ENCODE results near the gene DGKI. TPM values are rescaled to one million over a fixed set of nuclear protein-coding genes. Genes with fewer than 3 reads are reported as not detected.

Gene DGKI
- total RNA-seq, 1 experiment from 2014 or later = 0.15 TPM

- CTCF ChIA-PET = no interaction called here
- TF ChIP-seq POLR2AphosphoS5 (IDR thresholded peaks at IDR 0.05; ENCODE audit: low read depth, low read length) = no peak
- no peak for TF ChIP-seq POLR2A (IDR thresholded peaks at IDR 0.05; ENCODE audit: borderline replicate concordance, extremely low read depth, insufficient read depth, insufficient read length)
- TF ChIP-seq CBX3 (IDR thresholded peaks at IDR 0.05; ENCODE audit: low read depth) = no peak
- TF ChIP-seq REST (IDR thresholded peaks at IDR 0.05; ENCODE audit: low read depth) = no peak
- TF ChIP-seq ATF3 (IDR thresholded peaks at IDR 0.05) = no peak
- TF ChIP-seq FOSL1 (IDR thresholded peaks at IDR 0.05; ENCODE audit: low read depth) = no peak
- no peak for TF ChIP-seq YY1 (IDR thresholded peaks at IDR 0.05; ENCODE audit: extremely low read depth, insufficient replicate concordance, low read depth, low read length)
- TF ChIP-seq RAD21 (IDR thresholded peaks at IDR 0.05; ENCODE audit: low read depth) = no peak
- TF ChIP-seq MAX (IDR thresholded peaks at IDR 0.05) = no peak
- H2AFZ ChIP-seq (ENCODE audit: low read depth, low read length, poor library complexity, severe bottlenecking) = no peak overlapping the region
- POLR2A ChIA-PET = no interaction called here
- H3K9me2 ChIP-seq (ENCODE audit: insufficient read depth) = no peaks in the 10 kb centered on the region
- H3K79me2 ChIP-seq (ENCODE audit: insufficient read depth, low read length) = no peaks in the 10 kb centered on the region
- no peaks in the 10 kb centered on the region for H3K36me3 ChIP-seq (ENCODE audit: control insufficient read depth in 1 of 2, insufficient read depth in 2 of 2, low read length in 2 of 2)
- RAD21 ChIA-PET (ENCODE audit: low non-redundant PET in 1 of 2, low total read pairs in 2 of 2, uncharacterized antibody in 2 of 2, unreplicated experiment in 2 of 2) = no interaction called here
- no peak overlapping the region for H3K4me2 ChIP-seq (ENCODE audit: low read length)
- H3K4me3 ChIP-seq (replicated peaks in 1 of 2; ENCODE audit: low read depth in 1 of 2, low read length in 2 of 2) = no peak overlapping the region
- no peak overlapping the region for H3K9ac ChIP-seq (ENCODE audit: low read length)
- intact Hi-C loops (cut with micrococcal nuclease) = no loop called here
- DNase-seq (ENCODE audit: low read depth, low spot score) = no peak
- ATAC-seq = no peak
- no peak overlapping the region for H3K27ac ChIP-seq (ENCODE audit: low read depth, low read length)
- no peaks in the 10 kb centered on the region for H4K20me1 ChIP-seq (ENCODE audit: insufficient read depth)
- BruUV-seq (replicated peaks) = no TSS peak
- no peaks in the 10 kb centered on the region for H3K4me1 ChIP-seq (ENCODE audit: control insufficient read depth in 1 of 2, insufficient read depth in 2 of 2, low read length in 2 of 2)
- no peaks in the 10 kb centered on the region for H3K9me3 ChIP-seq (ENCODE audit: control insufficient read depth in 1 of 2, insufficient read depth in 1 of 2, low read depth in 1 of 2, low read length in 2 of 2)
- H3K27me3 ChIP-seq (ENCODE audit: insufficient read depth, low read length) = no peaks in the 10 kb centered on the region
Measured at GRCh38 chr7:137471128-137471527, 375.6 kb downstream of the DGKI start.

All from HCT116 (cell line).